Measurements from ENCODE around the gene SLIT1. TPM values are rescaled to one million over a fixed set of nuclear protein-coding genes. Genes with fewer than 3 reads are reported as not detected.

The SLIT1 gene
- polyA plus RNA-seq, 1 donor (not counting 4 experiments of a cell fraction or from before 2014, with no cell fraction given), result 0.01 TPM

- Histone ChIP-seq H4K20me1 (ENCODE audit: control insufficient read depth, extremely low read depth, insufficient read depth, low read length) (no peaks in the 10 kb centered on the region), H3K79me2 (ENCODE audit: control insufficient read depth, insufficient read depth, low read length) (no peaks in the 10 kb centered on the region), H3K27me3 (ENCODE audit: control insufficient read depth, extremely low read depth, insufficient read depth, low read length) (no peaks in the 10 kb centered on the region), H3K4me2 (ENCODE audit: control insufficient read depth, extremely low read depth, insufficient read depth, low read depth, low read length) (no peak overlapping the region), H3K9ac (ENCODE audit: control insufficient read depth, extremely low read depth, insufficient read depth, low read length) (no peak overlapping the region), H3K9me3 (ENCODE audit: control insufficient read depth, low read depth, low read length) (no peaks in the 10 kb centered on the region), H3K4me3 (ENCODE audit: control insufficient read depth in 2 of 3, extremely low read depth in 1 of 3, insufficient read depth in 2 of 3, low read depth in 1 of 3, low read length in 3 of 3) (no peak overlapping the region), H3K4me1 (ENCODE audit: control insufficient read depth, extremely low read depth, insufficient read depth, low read length) (no peaks in the 10 kb centered on the region), H3K27ac (ENCODE audit: control insufficient read depth, insufficient read depth, low read length) (no peak overlapping the region), H2AFZ (ENCODE audit: control insufficient read depth, low read length) (no peak overlapping the region), H3K36me3 (ENCODE audit: control insufficient read depth in 2 of 2, extremely low read depth in 1 of 2, insufficient read depth in 2 of 2, low read length in 2 of 2) (peaks cover 5 to 12% of the 10 kb centered on the region in 2 experiments), H3K9me1 (ENCODE audit: control insufficient read depth, extremely low read depth, insufficient read depth, low read length) (no peaks in the 10 kb centered on the region)
- dilution Hi-C loops (cut with MboI; ENCODE audit: extremely low pct_ligation_motif_present, low sequenced_read_pairs), result no loop called here
- no peak for DNase-seq (ENCODE audit: low read depth, low spot score)
- FAIRE-seq, result no peak
- TF ChIP-seq EZH2 (IDR thresholded peaks at IDR 0.05; ENCODE audit: low read length), result no peak
- TF ChIP-seq, protein P1, sequence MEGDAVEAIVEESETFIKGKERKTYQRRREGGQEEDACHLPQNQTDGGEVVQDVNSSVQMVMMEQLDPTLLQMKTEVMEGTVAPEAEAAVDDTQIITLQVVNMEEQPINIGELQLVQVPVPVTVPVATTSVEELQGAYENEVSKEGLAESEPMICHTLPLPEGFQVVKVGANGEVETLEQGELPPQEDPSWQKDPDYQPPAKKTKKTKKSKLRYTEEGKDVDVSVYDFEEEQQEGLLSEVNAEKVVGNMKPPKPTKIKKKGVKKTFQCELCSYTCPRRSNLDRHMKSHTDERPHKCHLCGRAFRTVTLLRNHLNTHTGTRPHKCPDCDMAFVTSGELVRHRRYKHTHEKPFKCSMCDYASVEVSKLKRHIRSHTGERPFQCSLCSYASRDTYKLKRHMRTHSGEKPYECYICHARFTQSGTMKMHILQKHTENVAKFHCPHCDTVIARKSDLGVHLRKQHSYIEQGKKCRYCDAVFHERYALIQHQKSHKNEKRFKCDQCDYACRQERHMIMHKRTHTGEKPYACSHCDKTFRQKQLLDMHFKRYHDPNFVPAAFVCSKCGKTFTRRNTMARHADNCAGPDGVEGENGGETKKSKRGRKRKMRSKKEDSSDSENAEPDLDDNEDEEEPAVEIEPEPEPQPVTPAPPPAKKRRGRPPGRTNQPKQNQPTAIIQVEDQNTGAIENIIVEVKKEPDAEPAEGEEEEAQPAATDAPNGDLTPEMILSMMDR (optimal IDR thresholded peaks at IDR 0.05 in 1 of 3, IDR thresholded peaks at IDR 0.05 in 1 of 3, conservative IDR thresholded peaks at IDR 0.05 in 1 of 3; ENCODE audit: extremely low read depth in 1 of 3, insufficient read depth in 2 of 3, low read length in 3 of 3), result no peak
These were observed 226.0 kb downstream of the SLIT1 start for GRCh38 chr10:96959733-96960132.

GRCh38 chr10:96958071-96958470 is 227.7 kb downstream of the SLIT1 start:
- peak; percentile 17 for FAIRE-seq
- dilution Hi-C loops (cut with MboI; ENCODE audit: extremely low pct_ligation_motif_present, low sequenced_read_pairs), result no loop called here
- peaks cover 8 to 13% of the 10 kb centered on the region in 2 experiments for H3K36me3 ChIP-seq (ENCODE audit: control insufficient read depth in 2 of 2, extremely low read depth in 1 of 2, insufficient read depth in 2 of 2, low read length in 2 of 2)

More at GRCh38 chr10:96958071-96958470, 227.7 kb downstream of the SLIT1 start:
- Histone ChIP-seq H3K79me2 (ENCODE audit: control insufficient read depth, insufficient read depth, low read length) (no peaks in the 10 kb centered on the region), H3K9me3 (ENCODE audit: control insufficient read depth, low read depth, low read length) (no peaks in the 10 kb centered on the region), H4K20me1 (ENCODE audit: control insufficient read depth, extremely low read depth, insufficient read depth, low read length) (no peaks in the 10 kb centered on the region), H3K9ac (ENCODE audit: control insufficient read depth, extremely low read depth, insufficient read depth, low read length) (no peak overlapping the region), H3K9me1 (ENCODE audit: control insufficient read depth, extremely low read depth, insufficient read depth, low read length) (no peaks in the 10 kb centered on the region), H3K4me3 (ENCODE audit: control insufficient read depth in 2 of 3, extremely low read depth in 1 of 3, insufficient read depth in 2 of 3, low read depth in 1 of 3, low read length in 3 of 3) (no peak overlapping the region), H2AFZ (ENCODE audit: control insufficient read depth, low read length) (no peak overlapping the region), H3K27me3 (ENCODE audit: control insufficient read depth, extremely low read depth, insufficient read depth, low read length) (no peaks in the 10 kb centered on the region), H3K4me1 (ENCODE audit: control insufficient read depth, extremely low read depth, insufficient read depth, low read length) (no peaks in the 10 kb centered on the region), H3K27ac (ENCODE audit: control insufficient read depth, insufficient read depth, low read length) (no peak overlapping the region), H3K4me2 (ENCODE audit: control insufficient read depth, extremely low read depth, insufficient read depth, low read depth, low read length) (no peak overlapping the region)
- no peak for DNase-seq (ENCODE audit: low read depth, low spot score)
- no peak for TF ChIP-seq EZH2 (IDR thresholded peaks at IDR 0.05; ENCODE audit: low read length)
- TF ChIP-seq, protein P1 (optimal IDR thresholded peaks at IDR 0.05 in 1 of 3, IDR thresholded peaks at IDR 0.05 in 1 of 3, conservative IDR thresholded peaks at IDR 0.05 in 1 of 3; ENCODE audit: extremely low read depth in 1 of 3, insufficient read depth in 2 of 3, low read length in 3 of 3), result no peak

All from keratinocyte (primary cell).